Liver (tissue), 9 donors: ENCODE data around the gene DNAJC7. TPM values are rescaled to one million over a fixed set of nuclear protein-coding genes. Genes with fewer than 3 reads are reported as not detected.

Experiments used
- DNase-seq: peaks from one replicate; pipeline ENCODE4 v3.0.0-alpha.2; 2017; ENCODE audit warnings: low spot score
- H3K27ac ChIP-seq, 2 donors: one replicate each; pipeline ENCODE4 v1.7.0; 2013; ENCODE audit warnings: inconsistent platforms in 2 of 2, low read length in 2 of 2, control low read depth in 1 of 2, low read depth in 1 of 2, mild to moderate bottlenecking in 1 of 2
- H3K27me3 ChIP-seq, 4 donors: one replicate each; pipeline versions ENCODE4 v1.6.1 to v1.7.0; 2013; ENCODE audit warnings: low read length in 3 of 4, inconsistent platforms in 1 of 4, mild to moderate bottlenecking in 1 of 4, moderate library complexity in 1 of 4; ENCODE audit not compliant: control insufficient read depth in 4 of 4, insufficient read depth in 4 of 4
- H3K36me3 ChIP-seq, 4 donors: one replicate each; pipeline versions ENCODE4 v1.6.1 to v1.7.0; 2013; ENCODE audit warnings: low read length in 3 of 4, mild to moderate bottlenecking in 3 of 4, low read depth in 1 of 4, moderate library complexity in 1 of 4; ENCODE audit not compliant: control insufficient read depth in 4 of 4, insufficient read depth in 3 of 4
- H3K4me1 ChIP-seq, 4 donors: one replicate each; pipeline versions ENCODE4 v1.6.1 to v1.7.0; 2013; ENCODE audit warnings: low read length in 3 of 4, mild to moderate bottlenecking in 3 of 4, moderate library complexity in 1 of 4; ENCODE audit not compliant: control insufficient read depth in 4 of 4, insufficient read depth in 4 of 4
- H3K4me3 ChIP-seq, 3 donors: one replicate each; pipeline versions ENCODE4 v1.6.1 to v1.7.0; 2013; ENCODE audit warnings: low read length in 3 of 3, control low read depth in 1 of 3, low read depth in 1 of 3, mild to moderate bottlenecking in 1 of 3
- H3K9ac ChIP-seq, 2 donors: one replicate each; pipeline ENCODE4 v1.7.0; 2013; ENCODE audit warnings: low read length in 2 of 2, mild to moderate bottlenecking in 2 of 2, moderate library complexity in 2 of 2, control low read depth in 1 of 2, low read depth in 1 of 2
- H3K9me3 ChIP-seq, 4 donors: one replicate each; pipeline versions ENCODE4 v1.6.1 to v1.7.0; 2013; ENCODE audit warnings: low read length in 3 of 4; ENCODE audit not compliant: control insufficient read depth in 4 of 4
- CTCF ChIP-seq: fragments of 150-350 bp; IDR thresholded peaks from 2 replicates; pipeline ENCODE4 v1.5.1; 2017; ENCODE audit warnings: improper control_type of control experiment, low read depth, low read length; ENCODE audit not compliant: missing input control
- EGR1 ChIP-seq, 2 donors: IDR thresholded peaks; 2 replicates each; pipeline ENCODE4 v1.6.1; 2016 to 2018; ENCODE audit warnings: antibody characterized with exemption in 2 of 2, low read depth in 2 of 2
- FOXA2 ChIP-seq: IDR thresholded peaks from 2 replicates; pipeline ENCODE4 v1.6.1; 2016; ENCODE audit warnings: antibody characterized with exemption
- GABPA ChIP-seq, 2 donors: IDR thresholded peaks in 1 of 2; conservative IDR thresholded peaks in 1 of 2; 2 replicates each; pipeline ENCODE4 v1.6.1; 2016; ENCODE audit warnings: antibody characterized with exemption in 2 of 2, mild to moderate bottlenecking in 1 of 2, moderate library complexity in 1 of 2
- HNF4A ChIP-seq, 2 donors: conservative IDR thresholded peaks; 2 replicates each; pipeline ENCODE4 v1.6.1; 2016; ENCODE audit warnings: antibody characterized with exemption in 2 of 2, mild to moderate bottlenecking in 2 of 2
- HNF4G ChIP-seq: IDR thresholded peaks from 2 replicates; pipeline ENCODE4 v1.6.1; 2016; ENCODE audit warnings: antibody characterized with exemption
- JUND ChIP-seq, 2 donors: IDR thresholded peaks; 2 replicates each; pipeline ENCODE4 v1.6.1; 2016; ENCODE audit warnings: antibody characterized with exemption in 2 of 2
- MAX ChIP-seq: IDR thresholded peaks from 2 replicates; pipeline ENCODE4 v1.6.1; 2016; ENCODE audit warnings: antibody characterized with exemption
- NR2F2 ChIP-seq: IDR thresholded peaks from 2 replicates; pipeline ENCODE4 v1.6.1; 2016; ENCODE audit warnings: antibody characterized with exemption
- RAD21 ChIP-seq, 2 donors: IDR thresholded peaks; 2 replicates each; pipeline ENCODE4 v1.6.1; 2016; ENCODE audit warnings: antibody characterized with exemption in 2 of 2, mild to moderate bottlenecking in 2 of 2
- REST ChIP-seq: IDR thresholded peaks from 2 replicates; pipeline ENCODE4 v1.6.1; 2016; ENCODE audit warnings: antibody characterized with exemption, mild to moderate bottlenecking
- YY1 ChIP-seq: IDR thresholded peaks from 2 replicates; pipeline ENCODE4 v1.6.1; 2016; ENCODE audit warnings: antibody characterized with exemption, mild to moderate bottlenecking
- WGBS: extraction: QIAGEN DNeasy Blood & Tissue Kit; methylation state at CpG from one replicate; pipeline ENCODE4 v1.1.7; 2013; 5-methylcytosine and 5-hydroxymethylcytosine counted together
- polyA plus RNA-seq, 2 donors: library from polyadenylated mRNA; stranded (reverse) in 1 of 2; unstranded in 1 of 2; fragments of 200-250 nt in 1 of 2; fragments of >200 nt in 1 of 2; fragmentation: Nextera tagmentation in 1 of 2; extraction: Ambion mirVana in 1 of 2; gene quantifications; one replicate each; pipeline versions ENCODE4 v1.2.1 to v1.2.3, GENCODE V29; 2013 to 2015
- total RNA-seq, 2 donors: library from RNA; depleted of rRNA; stranded (reverse); fragments of >200 nt; gene quantifications; one replicate each; pipeline ENCODE4 v1.2.3, GENCODE V29; 2014
- TF ChIP-seq, protein P1 (sequence below): IDR thresholded peaks from 2 replicates; pipeline ENCODE4 v1.6.1; 2016; ENCODE audit warnings: antibody characterized with exemption
- TF ChIP-seq, protein P2 (sequence below): IDR thresholded peaks from 2 replicates; pipeline ENCODE4 v1.6.1; 2016; ENCODE audit warnings: antibody characterized with exemption
- donor health status: healthy.
- donor health status: healthy.
- donor health status: healthy.
- donor health status: healthy.
- donor health status: healthy.

Gene DNAJC7
- total and polyA plus RNA-seq, 4 donors = 28.7 to 33.9 (median 30.6) TPM

DNA sequence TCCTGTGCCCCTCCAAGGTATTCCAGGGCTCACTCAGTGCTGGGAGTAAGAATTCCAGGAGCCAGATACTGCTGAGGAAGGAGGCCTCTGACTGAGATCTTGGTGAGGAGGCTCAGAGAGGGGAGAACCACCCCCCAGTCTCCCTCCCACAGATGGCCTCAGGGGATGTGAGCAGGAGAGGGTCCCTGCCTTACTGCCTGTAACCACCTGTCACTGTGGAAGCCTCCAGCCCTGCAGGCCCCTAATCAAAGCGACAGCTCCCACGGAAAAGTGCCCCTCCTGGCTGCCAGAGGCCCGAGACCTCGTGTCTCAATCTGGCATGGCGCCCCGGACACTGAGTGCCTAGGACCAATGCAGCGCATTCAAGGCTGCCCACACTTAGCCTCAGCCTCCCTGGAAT, 40.8 kb upstream of the DNAJC7 start (continued):
- TF ChIP-seq REST (no peak), JUND (IDR thresholded peaks at IDR 0.05) (no peak), RAD21 (IDR thresholded peaks at IDR 0.05) (no peak), FOXA2 (no peak)
- TF ChIP-seq, protein P1, sequence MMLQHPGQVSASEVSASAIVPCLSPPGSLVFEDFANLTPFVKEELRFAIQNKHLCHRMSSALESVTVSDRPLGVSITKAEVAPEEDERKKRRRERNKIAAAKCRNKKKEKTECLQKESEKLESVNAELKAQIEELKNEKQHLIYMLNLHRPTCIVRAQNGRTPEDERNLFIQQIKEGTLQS = no peak

DNA sequence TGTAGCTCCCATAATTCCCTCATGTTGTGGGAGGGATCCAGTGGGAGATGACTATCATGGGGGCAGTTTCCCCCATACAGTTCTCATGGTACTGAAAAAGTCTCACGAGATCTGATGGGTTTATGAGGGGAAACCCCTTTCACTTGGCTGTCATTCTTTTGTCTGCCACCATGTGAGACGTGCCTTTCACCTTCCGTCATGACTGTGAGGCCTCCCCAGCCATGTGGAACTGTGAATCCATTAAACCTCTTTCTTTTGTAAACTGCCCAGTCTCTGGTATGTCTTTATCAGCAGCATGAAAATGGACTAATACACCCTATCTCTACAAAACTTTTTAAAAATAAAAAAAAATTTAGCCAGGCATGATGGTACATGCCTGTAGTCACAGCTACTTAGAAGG, 39.4 kb upstream of the DNAJC7 start:
- no peak overlapping the region for H3K27ac ChIP-seq
- DNase-seq = no peak
- no peaks in the 10 kb centered on the region for H3K27me3 ChIP-seq
- H3K9ac ChIP-seq = no peak overlapping the region
- no peaks in the 10 kb centered on the region for H3K36me3 ChIP-seq
- TF ChIP-seq, protein P2, sequence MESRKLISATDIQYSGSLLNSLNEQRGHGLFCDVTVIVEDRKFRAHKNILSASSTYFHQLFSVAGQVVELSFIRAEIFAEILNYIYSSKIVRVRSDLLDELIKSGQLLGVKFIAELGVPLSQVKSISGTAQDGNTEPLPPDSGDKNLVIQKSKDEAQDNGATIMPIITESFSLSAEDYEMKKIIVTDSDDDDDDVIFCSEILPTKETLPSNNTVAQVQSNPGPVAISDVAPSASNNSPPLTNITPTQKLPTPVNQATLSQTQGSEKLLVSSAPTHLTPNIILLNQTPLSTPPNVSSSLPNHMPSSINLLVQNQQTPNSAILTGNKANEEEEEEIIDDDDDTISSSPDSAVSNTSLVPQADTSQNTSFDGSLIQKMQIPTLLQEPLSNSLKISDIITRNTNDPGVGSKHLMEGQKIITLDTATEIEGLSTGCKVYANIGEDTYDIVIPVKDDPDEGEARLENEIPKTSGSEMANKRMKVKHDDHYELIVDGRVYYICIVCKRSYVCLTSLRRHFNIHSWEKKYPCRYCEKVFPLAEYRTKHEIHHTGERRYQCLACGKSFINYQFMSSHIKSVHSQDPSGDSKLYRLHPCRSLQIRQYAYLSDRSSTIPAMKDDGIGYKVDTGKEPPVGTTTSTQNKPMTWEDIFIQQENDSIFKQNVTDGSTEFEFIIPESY = no peak
- no peak for TF ChIP-seq EGR1 (IDR thresholded peaks at IDR 0.05; ENCODE audit: low read depth in 2 of 2)
- 83% methylated on average over 3 of the region's 3 CpGs for WGBS
- H3K4me1 ChIP-seq = no peaks in the 10 kb centered on the region
- H3K4me3 ChIP-seq = no peak overlapping the region
- H3K9me3 ChIP-seq = no peaks in the 10 kb centered on the region

GRCh38 chr17:42055496-42055895, 38.3 kb upstream of the DNAJC7 start:
- no peaks in the 10 kb centered on the region for H3K27me3 ChIP-seq
- no peak for DNase-seq
- 57% methylated on average over 6 of the region's 6 CpGs for WGBS

DNA sequence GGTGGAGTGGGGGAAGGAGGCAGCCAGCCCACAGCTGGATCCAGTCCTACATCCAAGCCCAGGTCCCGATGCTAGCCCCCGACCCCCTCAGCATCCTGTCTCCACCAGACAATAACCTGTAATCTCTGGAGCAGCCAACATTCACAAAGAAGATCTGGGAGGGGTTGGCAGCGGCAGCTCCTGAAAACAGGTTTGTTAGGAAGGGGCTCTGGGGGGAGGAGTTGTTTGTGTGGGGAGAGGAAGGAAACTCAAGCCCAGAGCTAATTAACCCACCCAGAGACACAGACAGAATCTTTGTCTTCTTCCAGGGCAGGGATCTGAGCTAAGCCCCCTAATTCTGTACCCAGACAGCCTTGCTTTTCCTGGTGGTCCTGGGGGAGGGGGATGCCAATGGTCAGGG, 37.8 kb upstream of the DNAJC7 start:
- Histone ChIP-seq H3K27me3 (no peaks in the 10 kb centered on the region), H3K9me3 (no peaks in the 10 kb centered on the region), H3K36me3 (no peaks in the 10 kb centered on the region), H3K4me3 (no peak overlapping the region), H3K27ac (no peak overlapping the region), H3K4me1 (peaks cover 0 to 4% (median under 1%) of the 10 kb centered on the region in 4 donors), H3K9ac (no peak overlapping the region)
- WGBS = 37% methylated on average over 3 of the region's 3 CpGs
- no peak for DNase-seq
- TF ChIP-seq EGR1 (IDR thresholded peaks at IDR 0.05; ENCODE audit: low read depth in 2 of 2) = no peak
- TF ChIP-seq CTCF = no peak
- no peak for TF ChIP-seq YY1
- TF ChIP-seq HNF4A (conservative IDR thresholded peaks at IDR 0.05) = no peak
- no peak for TF ChIP-seq GABPA (IDR thresholded peaks at IDR 0.05 in 1 of 2, conservative IDR thresholded peaks at IDR 0.05 in 1 of 2)
- no peak for TF ChIP-seq MAX
- no peak for TF ChIP-seq NR2F2
- TF ChIP-seq, protein P1 = no peak
- no peak for TF ChIP-seq FOXA2
- no peak for TF ChIP-seq HNF4G

More at GRCh38 chr17:42055496-42055895, 38.3 kb upstream of the DNAJC7 start:
- H3K9me3 ChIP-seq = no peaks in the 10 kb centered on the region
- H3K4me1 ChIP-seq = peaks cover 0 to 4% (median 0%) of the 10 kb centered on the region in 4 donors
- H3K4me3 ChIP-seq = no peak overlapping the region
- TF ChIP-seq EGR1 (IDR thresholded peaks at IDR 0.05; ENCODE audit: low read depth in 2 of 2) (no peak), GABPA (IDR thresholded peaks at IDR 0.05 in 1 of 2, conservative IDR thresholded peaks at IDR 0.05 in 1 of 2) (no peak), RAD21 (IDR thresholded peaks at IDR 0.05) (no peak), MAX (no peak), FOXA2 (no peak)
- no peak overlapping the region for H3K27ac ChIP-seq
- no peaks in the 10 kb centered on the region for H3K36me3 ChIP-seq
- no peak overlapping the region for H3K9ac ChIP-seq
